ENCODE results near the gene TRPM3.

GRCh38 chr9:70677055-70677735 lies 444.2 kb downstream of the TRPM3 start:
- no peak for TF ChIP-seq POLR2A (IDR thresholded peaks at IDR 0.05; ENCODE audit: extremely low read depth, insufficient read length)
- TF ChIP-seq MAX (IDR thresholded peaks at IDR 0.05; ENCODE audit: low read depth, low read length), result no peak
- TF ChIP-seq CTCF (IDR thresholded peaks at IDR 0.05; ENCODE audit: low read depth, low read length), result no peak
